Superior temporal gyrus (tissue), 1 donor: ENCODE measurements around the gene SMU1.
"Not testable (repeated sequence)": the region's sequence is repeated elsewhere in the genome, so short reads cannot be mapped to it uniquely, and the experiment has no call there.

Source experiments
- DNase-seq: peaks from one replicate; pipeline ENCODE4 v3.0.0-alpha.2; 2016; ENCODE audit errors: extremely low spot score

The SMU1 gene

GRCh38 chr9:33013962-33014664 lies 62.4 kb downstream of the SMU1 start:
- DNase-seq, result no peak

DNA sequence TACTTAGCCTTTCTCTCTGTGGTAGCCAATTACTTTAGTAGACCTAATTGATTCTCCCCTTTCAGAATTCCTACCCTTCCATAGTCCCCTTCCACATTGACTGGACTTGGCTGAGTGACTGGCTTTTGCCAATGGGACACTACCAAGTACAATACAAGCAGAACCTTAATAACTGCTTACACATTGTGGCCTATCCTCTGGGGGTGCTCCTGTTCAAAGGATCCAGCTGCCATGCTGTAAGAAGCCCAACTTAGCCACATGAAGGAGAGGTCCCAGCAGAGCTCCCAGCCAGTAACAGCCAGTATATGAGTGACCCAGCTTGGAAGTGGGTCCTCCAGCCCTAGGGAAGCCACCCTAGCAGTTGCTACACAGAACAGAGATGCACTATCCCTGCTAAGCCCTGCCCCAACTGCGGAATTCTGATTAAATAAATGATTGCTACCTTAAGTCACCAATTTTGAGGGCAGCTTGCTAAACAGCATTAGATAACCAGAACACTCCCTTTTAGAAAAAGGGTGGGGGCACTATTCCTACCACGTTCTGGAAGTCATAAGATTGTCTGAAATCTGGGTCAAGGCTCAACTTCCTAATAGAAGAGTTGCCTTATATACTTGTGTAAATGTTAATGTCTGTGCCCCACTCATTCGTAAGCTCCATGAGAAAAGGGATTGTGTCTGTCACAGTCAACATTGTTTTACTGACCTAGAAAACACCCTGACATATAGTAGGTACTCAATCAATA lies 64.0 kb downstream of the SMU1 start:
- no peak for DNase-seq

GRCh38 chr9:33011831-33012230 lies 64.6 kb downstream of the SMU1 start:
- DNase-seq, result no peak

DNA sequence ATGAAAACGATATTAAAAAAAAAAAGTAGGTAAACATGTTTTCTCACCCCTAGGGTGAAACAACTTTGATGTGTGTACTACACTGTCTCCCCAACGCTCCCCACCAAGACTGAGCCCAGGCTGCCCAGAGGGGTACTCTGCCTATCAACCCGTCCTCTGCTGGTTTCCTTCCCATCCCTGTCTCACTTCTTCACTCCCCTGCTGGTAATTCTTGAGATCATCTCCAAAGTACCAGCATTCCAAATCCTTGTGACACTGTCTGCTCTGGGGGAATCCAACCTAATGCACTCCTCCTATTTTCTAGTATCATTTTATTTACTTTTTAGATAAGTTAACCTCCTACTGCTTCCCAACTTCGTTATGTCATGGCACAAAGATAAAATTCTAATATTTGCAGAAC lies 68.7 kb downstream of the SMU1 start:
- DNase-seq, result no peak

GRCh38 chr9:33005335-33005734 lies 71.1 kb downstream of the SMU1 start:
- DNase-seq, result not testable (repeated sequence)

- not testable (repeated sequence) for DNase-seq
Observed at GRCh38 chr9:33000682-33001055, 75.8 kb downstream of the SMU1 start.

DNA sequence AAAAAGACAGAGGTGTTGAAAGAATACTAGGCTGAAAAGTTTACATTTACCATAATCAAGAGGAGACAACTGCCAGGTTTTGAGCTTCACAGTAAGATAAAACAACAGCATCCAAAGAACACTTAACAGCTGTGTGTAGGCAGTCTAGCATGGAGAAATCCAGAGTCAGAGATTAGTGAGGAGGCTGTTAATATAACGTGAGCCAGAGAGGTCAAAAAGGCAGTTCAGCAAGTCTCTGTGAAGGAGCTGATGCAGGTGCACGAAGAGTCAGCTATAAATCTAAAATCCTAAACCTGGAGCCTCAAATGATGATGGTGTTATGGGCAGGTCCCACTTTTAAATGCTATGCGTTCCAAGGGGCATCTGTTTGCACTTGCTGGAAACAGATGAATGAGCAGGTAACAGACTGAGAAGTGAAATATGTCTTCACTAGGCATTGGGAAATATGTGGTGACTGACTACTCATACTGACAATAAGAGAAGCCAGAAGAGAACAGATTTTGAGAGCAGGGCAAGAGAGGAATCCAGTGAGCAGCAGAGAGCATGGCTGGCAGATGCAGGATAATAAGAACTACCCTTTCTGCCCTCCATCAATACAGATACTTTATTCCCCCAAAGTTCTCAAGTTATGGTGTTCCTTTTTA lies 83.8 kb downstream of the SMU1 start:
- peak; percentile 12 for DNase-seq

DNA sequence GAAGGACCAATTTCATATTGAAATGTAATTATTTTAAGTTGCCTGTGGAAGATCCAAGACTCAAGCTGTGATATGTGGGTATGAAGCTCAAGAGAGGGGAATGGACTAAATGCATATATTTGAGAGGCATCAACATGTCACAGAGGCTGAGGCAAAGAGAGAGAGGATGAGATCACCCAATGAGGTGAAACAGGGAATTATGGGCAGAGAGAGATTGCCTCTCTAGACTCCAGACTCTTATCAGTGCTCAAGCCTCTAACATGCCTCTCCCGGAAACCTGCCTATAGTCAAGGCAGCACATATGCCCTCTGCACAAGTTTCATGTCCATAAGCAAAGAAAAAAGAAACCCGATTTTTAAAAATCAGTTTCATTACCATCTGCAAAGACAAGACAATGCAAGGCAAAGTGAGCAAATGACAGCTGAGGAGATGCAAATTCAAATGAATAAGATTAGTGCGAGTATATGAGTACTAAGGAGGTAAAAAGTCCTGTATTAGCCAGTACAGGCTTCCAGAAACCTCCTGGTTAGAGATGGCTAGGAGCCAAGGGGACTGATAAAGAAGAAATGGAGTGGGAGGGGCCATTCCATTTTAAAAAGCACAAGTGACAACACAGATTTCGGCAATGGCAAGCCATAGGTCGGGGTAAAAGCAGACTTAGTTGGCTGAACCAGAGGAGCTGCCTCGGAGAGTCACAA lies 84.4 kb downstream of the SMU1 start:
- DNase-seq, result no peak
